ENCODE measurements around the gene VAPA.

- TF ChIP-seq CTCF (IDR thresholded peaks at IDR 0.05; ENCODE audit: low read depth, low read length) (no peak), EZH2phosphoT487 (IDR thresholded peaks at IDR 0.05; ENCODE audit: low read depth) (no peak)
Observed at GRCh38 chr18:9926977-9927376, 13.2 kb downstream of the VAPA start.
